ENCODE measurements around the gene INPP5F.
"Not testable (repeated sequence)": the region's sequence is repeated elsewhere in the genome, so short reads cannot be mapped to it uniquely, and the experiment has no call there.

Gene INPP5F

DNA sequence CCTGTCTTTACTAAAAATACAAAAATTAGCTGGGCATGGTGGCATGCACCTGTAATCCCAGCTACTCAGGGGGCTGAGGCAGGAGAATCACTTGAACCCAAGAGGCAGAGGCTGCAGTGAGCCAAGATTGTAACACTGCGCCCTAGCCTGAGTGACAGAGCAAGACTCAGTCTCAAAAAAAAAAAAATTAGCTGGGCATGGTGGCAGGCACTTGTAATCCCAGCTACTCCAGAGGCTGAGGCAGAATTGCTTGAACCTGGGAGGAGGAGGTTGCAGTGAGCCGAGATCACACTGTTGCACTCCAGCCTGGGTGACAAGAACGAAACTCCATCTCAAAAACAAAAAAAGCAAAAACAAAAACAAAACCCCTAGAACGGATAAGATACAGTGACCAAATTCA is 143.5 kb downstream of the INPP5F start:
- H4K8ac ChIP-seq (ENCODE audit: low read depth, low read length); H3K27me3 ChIP-seq (ENCODE audit: control insufficient read depth in 3 of 3, insufficient read depth in 3 of 3, low read depth in 1 of 3, low read length in 3 of 3); H3K4me3 ChIP-seq (ENCODE audit: low read length in 2 of 2); H3K14ac ChIP-seq (ENCODE audit: low read length); H3K4me2 ChIP-seq (ENCODE audit: insufficient read depth, low read length, poor library complexity, severe bottlenecking); H3K4me1 ChIP-seq (ENCODE audit: control insufficient read depth in 2 of 2, insufficient read depth in 1 of 2, low read depth in 1 of 2, low read length in 2 of 2); H2BK5ac ChIP-seq (ENCODE audit: low read length); H3K27ac ChIP-seq (replicated peaks; ENCODE audit: low read length); H3K23ac ChIP-seq (ENCODE audit: low read depth, low read length, poor library complexity); H2BK12ac ChIP-seq (ENCODE audit: low read length); H4K91ac ChIP-seq (ENCODE audit: low read depth, low read length, poor library complexity); H2BK120ac ChIP-seq (ENCODE audit: low read depth, low read length); H2AFZ ChIP-seq (ENCODE audit: low read length); H3K9ac ChIP-seq (ENCODE audit: low read depth, low read length, poor library complexity); H2BK15ac ChIP-seq (ENCODE audit: low read length); H2AK5ac ChIP-seq (ENCODE audit: low read depth, low read length); H3K79me1 ChIP-seq (ENCODE audit: low read depth, low read length); H3K4ac ChIP-seq (ENCODE audit: low read length); DNase-seq (ENCODE audit: low spot score); H3K18ac ChIP-seq (ENCODE audit: low read length): not testable (repeated sequence)
- WGBS, 2 donors (ENCODE audit: extremely low coverage in 2 of 2, insufficient read length in 2 of 2, insufficient replicate concordance in 1 of 2) = no CpG with 5 or more reads among the region's 4 CpGs
- peaks cover 2 to 35% of the 10 kb centered on the region in 2 donors for H3K36me3 ChIP-seq (replicated peaks in 1 of 2; ENCODE audit: control insufficient read depth in 2 of 2, insufficient read depth in 2 of 2, low read length in 2 of 2)
- H3K9me3 ChIP-seq (replicated peaks in 1 of 2; ENCODE audit: control insufficient read depth in 2 of 2, insufficient read depth in 1 of 2, low read depth in 1 of 2, low read length in 2 of 2) = peaks cover 0 to 17% of the 10 kb centered on the region in 2 donors

- Histone ChIP-seq H3K4me1 (ENCODE audit: control insufficient read depth in 2 of 2, insufficient read depth in 1 of 2, low read depth in 1 of 2, low read length in 2 of 2) (peaks cover 0 to 2% of the 10 kb centered on the region in 2 donors), H3K36me3 (replicated peaks in 1 of 2; ENCODE audit: control insufficient read depth in 2 of 2, insufficient read depth in 2 of 2, low read length in 2 of 2) (peaks cover 0 to 17% of the 10 kb centered on the region in 2 donors), H3K23ac (ENCODE audit: low read depth, low read length, poor library complexity) (peak overlapping the region; percentile 46), H3K4ac (ENCODE audit: low read length) (no peak overlapping the region), H2BK12ac (ENCODE audit: low read length) (no peak overlapping the region), H2AFZ (ENCODE audit: low read length) (peak overlapping the region; percentile 84), H2AK5ac (ENCODE audit: low read depth, low read length) (peak overlapping the region; percentile 72), H4K8ac (ENCODE audit: low read depth, low read length) (no peak overlapping the region), H3K18ac (ENCODE audit: low read length) (peak overlapping the region; percentile 98), H3K27me3 (ENCODE audit: control insufficient read depth in 3 of 3, insufficient read depth in 3 of 3, low read depth in 1 of 3, low read length in 3 of 3) (no peaks in the 10 kb centered on the region), H3K27ac (replicated peaks; ENCODE audit: low read length) (peak overlapping the region; percentile 68), H2BK120ac (ENCODE audit: low read depth, low read length) (peak overlapping the region; percentile 21), H3K4me2 (ENCODE audit: insufficient read depth, low read length, poor library complexity, severe bottlenecking) (peak overlapping the region; percentile 76), H3K79me1 (ENCODE audit: low read depth, low read length) (peaks cover 2% of the 10 kb centered on the region), H2BK15ac (ENCODE audit: low read length) (peak overlapping the region; percentile 25), H3K9me3 (replicated peaks in 1 of 2; ENCODE audit: control insufficient read depth in 2 of 2, insufficient read depth in 1 of 2, low read depth in 1 of 2, low read length in 2 of 2) (no peaks in the 10 kb centered on the region), H4K91ac (ENCODE audit: low read depth, low read length, poor library complexity) (no peak overlapping the region), H3K14ac (ENCODE audit: low read length) (no peak overlapping the region), H3K9ac (ENCODE audit: low read depth, low read length, poor library complexity) (peak overlapping the region; percentile 83), H2BK5ac (ENCODE audit: low read length) (peak overlapping the region; percentile 79), H3K4me3 (ENCODE audit: low read length in 2 of 2) (peak overlapping the region; percentile 59 to 99)
- DNase-seq (ENCODE audit: low spot score) = peak; percentile 11
- WGBS, 2 donors (ENCODE audit: extremely low coverage in 2 of 2, insufficient read length in 2 of 2, insufficient replicate concordance in 1 of 2) = no CpG with 5 or more reads among the region's 56 CpGs
Observed at GRCh38 chr10:119871881-119872609, 146.2 kb downstream of the INPP5F start.

DNA sequence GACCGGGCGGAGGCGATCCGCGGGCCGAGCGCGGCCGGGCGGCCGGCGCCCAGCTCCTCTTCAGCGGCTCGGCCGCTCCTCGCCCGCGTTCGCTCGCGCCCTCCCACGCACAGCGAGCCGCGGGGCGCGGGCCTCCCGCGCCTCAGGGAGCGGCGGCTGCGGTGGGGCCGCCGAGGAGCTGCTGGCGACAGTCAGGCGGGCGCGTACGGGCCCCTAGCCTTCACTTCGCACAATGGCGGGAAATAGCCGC is 146.7 kb downstream of the INPP5F start, which contains the start of gene MCMBP:
MCMBP (minus strand) TSS at position 234 of the 250 bp plus-strand sequence. CDS start 259 bp downstream, outside the sequence.
- Histone ChIP-seq H2AK5ac (ENCODE audit: low read depth, low read length) (peak within 1 kb of the TSS; percentile 72), H3K9me3 (replicated peaks in 1 of 2; ENCODE audit: control insufficient read depth in 2 of 2, insufficient read depth in 1 of 2, low read depth in 1 of 2, low read length in 2 of 2) (no peaks in the 10 kb centered on the region), H3K4me3 (ENCODE audit: low read length in 2 of 2) (peak within 1 kb of the TSS; percentile 59 to 99), H3K36me3 (replicated peaks in 1 of 2; ENCODE audit: control insufficient read depth in 2 of 2, insufficient read depth in 2 of 2, low read length in 2 of 2) (peaks cover 0 to 14% of the 10 kb centered on the region in 2 donors), H3K4me1 (ENCODE audit: control insufficient read depth in 2 of 2, insufficient read depth in 1 of 2, low read depth in 1 of 2, low read length in 2 of 2) (peaks cover 0 to 2% of the 10 kb centered on the region in 2 donors), H3K79me1 (ENCODE audit: low read depth, low read length) (peaks cover 2% of the 10 kb centered on the region), H3K27ac (replicated peaks; ENCODE audit: low read length) (peak within 1 kb of the TSS; percentile 68), H2BK120ac (ENCODE audit: low read depth, low read length) (peak within 1 kb of the TSS; percentile 21), H2BK12ac (ENCODE audit: low read length) (no peak within 1 kb of the TSS), H3K4ac (ENCODE audit: low read length) (no peak within 1 kb of the TSS), H3K18ac (ENCODE audit: low read length) (peak within 1 kb of the TSS; percentile 98), H3K14ac (ENCODE audit: low read length) (peak within 1 kb of the TSS; percentile 39), H3K27me3 (ENCODE audit: control insufficient read depth in 3 of 3, insufficient read depth in 3 of 3, low read depth in 1 of 3, low read length in 3 of 3) (no peaks in the 10 kb centered on the region), H3K23ac (ENCODE audit: low read depth, low read length, poor library complexity) (peak within 1 kb of the TSS; percentile 46), H2AFZ (ENCODE audit: low read length) (peak within 1 kb of the TSS; percentile 84), H3K9ac (ENCODE audit: low read depth, low read length, poor library complexity) (peak within 1 kb of the TSS; percentile 83), H2BK15ac (ENCODE audit: low read length) (peak within 1 kb of the TSS; percentile 25), H4K91ac (ENCODE audit: low read depth, low read length, poor library complexity) (no peak within 1 kb of the TSS), H2BK5ac (ENCODE audit: low read length) (peak within 1 kb of the TSS; percentile 79), H3K4me2 (ENCODE audit: insufficient read depth, low read length, poor library complexity, severe bottlenecking) (peak within 1 kb of the TSS; percentile 76), H4K8ac (ENCODE audit: low read depth, low read length) (no peak within 1 kb of the TSS)
- WGBS, 2 donors (ENCODE audit: extremely low coverage in 2 of 2, insufficient read length in 2 of 2, insufficient replicate concordance in 1 of 2) = no CpG with 5 or more reads among the region's 42 CpGs
- DNase-seq (ENCODE audit: low spot score) = no peak

DNA sequence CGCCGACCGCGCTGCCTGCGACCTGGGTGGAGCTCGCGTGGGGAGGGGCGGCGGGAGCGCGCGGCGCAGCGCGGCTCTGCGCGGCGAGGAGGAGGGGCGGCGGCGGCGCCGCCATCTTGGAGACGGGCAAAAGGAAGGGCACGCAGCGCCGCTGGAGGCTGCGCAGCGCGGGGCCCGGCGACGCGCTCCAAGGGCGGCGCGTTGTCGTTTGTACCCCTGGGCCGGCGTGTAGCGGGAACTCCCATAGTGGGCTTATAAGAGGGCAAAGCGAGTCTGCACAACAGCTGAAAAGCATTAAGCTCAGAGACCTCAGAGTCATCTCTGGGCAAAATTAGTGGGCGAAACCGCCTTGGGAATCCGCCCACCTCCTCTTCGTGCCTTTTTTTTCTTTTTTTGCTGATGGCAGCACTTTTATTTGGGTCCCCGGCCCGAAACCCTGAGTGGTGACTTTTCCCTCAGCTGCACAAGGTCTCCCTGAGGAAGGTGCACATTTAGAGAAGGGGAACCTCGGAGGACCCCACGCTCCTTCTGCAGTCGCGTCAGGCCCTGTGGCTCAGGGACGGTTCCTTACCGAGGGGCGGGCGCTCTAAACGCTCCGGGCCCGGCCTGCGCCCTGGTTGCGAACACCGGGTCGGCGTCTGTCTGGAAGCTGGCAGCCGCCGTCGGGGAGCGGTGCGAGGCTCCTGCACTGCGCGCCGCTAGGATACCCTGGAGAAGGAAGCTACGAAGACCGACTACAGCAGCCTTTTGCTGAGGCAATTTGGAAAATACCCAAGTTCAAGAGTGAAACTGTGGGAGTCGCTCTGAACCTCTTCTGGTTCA is 147.2 kb downstream of the INPP5F start:
- peak; percentile 77 for DNase-seq (ENCODE audit: low spot score)
- peak overlapping the region; percentile 45 for H3K23ac ChIP-seq (ENCODE audit: low read depth, low read length, poor library complexity)
- WGBS, 2 donors (ENCODE audit: extremely low coverage in 2 of 2, insufficient read length in 2 of 2, insufficient replicate concordance in 1 of 2) = no CpG with 5 or more reads among the region's 75 CpGs

More for the DNA sequence above, 147.2 kb downstream of the INPP5F start:
- no peaks in the 10 kb centered on the region for H3K9me3 ChIP-seq (replicated peaks in 1 of 2; ENCODE audit: control insufficient read depth in 2 of 2, insufficient read depth in 1 of 2, low read depth in 1 of 2, low read length in 2 of 2)
- peak overlapping the region; percentile 31 for H3K18ac ChIP-seq (ENCODE audit: low read length)
- H4K8ac ChIP-seq (ENCODE audit: low read depth, low read length) = no peak overlapping the region
- H3K27me3 ChIP-seq (ENCODE audit: control insufficient read depth in 3 of 3, insufficient read depth in 3 of 3, low read depth in 1 of 3, low read length in 3 of 3) = no peaks in the 10 kb centered on the region
- peak overlapping the region; percentile 68 for H3K27ac ChIP-seq (replicated peaks; ENCODE audit: low read length)
- H3K4me1 ChIP-seq (ENCODE audit: control insufficient read depth in 2 of 2, insufficient read depth in 1 of 2, low read depth in 1 of 2, low read length in 2 of 2) = peaks cover 0 to 2% of the 10 kb centered on the region in 2 donors
- no peak overlapping the region for H3K4ac ChIP-seq (ENCODE audit: low read length)
- peaks cover 2% of the 10 kb centered on the region for H3K79me1 ChIP-seq (ENCODE audit: low read depth, low read length)
- H3K4me3 ChIP-seq (ENCODE audit: low read length in 2 of 2) = peak overlapping the region; percentile 59 to 99
- H2BK5ac ChIP-seq (ENCODE audit: low read length) = peak overlapping the region; percentile 79
- no peak overlapping the region for H2BK12ac ChIP-seq (ENCODE audit: low read length)
- H3K9ac ChIP-seq (ENCODE audit: low read depth, low read length, poor library complexity) = peak overlapping the region; percentile 78
- H2AFZ ChIP-seq (ENCODE audit: low read length) = peak overlapping the region; percentile 84
- no peak overlapping the region for H2BK15ac ChIP-seq (ENCODE audit: low read length)
- peak overlapping the region; percentile 74 for H3K4me2 ChIP-seq (ENCODE audit: insufficient read depth, low read length, poor library complexity, severe bottlenecking)
- H3K36me3 ChIP-seq (replicated peaks in 1 of 2; ENCODE audit: control insufficient read depth in 2 of 2, insufficient read depth in 2 of 2, low read length in 2 of 2) = peaks cover 0 to 11% of the 10 kb centered on the region in 2 donors
- peak overlapping the region; percentile 39 for H3K14ac ChIP-seq (ENCODE audit: low read length)
- no peak overlapping the region for H4K91ac ChIP-seq (ENCODE audit: low read depth, low read length, poor library complexity)
- no peak overlapping the region for H2BK120ac ChIP-seq (ENCODE audit: low read depth, low read length)
- peak overlapping the region; percentile 72 for H2AK5ac ChIP-seq (ENCODE audit: low read depth, low read length)
